GM21723 (cell line): ENCODE results near the gene SERAC1.
A peak's percentile ranks its signal among the peaks of the same experiment; 100 is the strongest.

ENCODE experiments used
- ATAC-seq: cut with Tn5 transposase; IDR thresholded peaks from one replicate; pipeline ENCODE4 v1.9.1; 2021; ENCODE audit warnings: mild to moderate bottlenecking, moderate library complexity; ENCODE audit not compliant: unreplicated experiment

The SERAC1 gene

DNA sequence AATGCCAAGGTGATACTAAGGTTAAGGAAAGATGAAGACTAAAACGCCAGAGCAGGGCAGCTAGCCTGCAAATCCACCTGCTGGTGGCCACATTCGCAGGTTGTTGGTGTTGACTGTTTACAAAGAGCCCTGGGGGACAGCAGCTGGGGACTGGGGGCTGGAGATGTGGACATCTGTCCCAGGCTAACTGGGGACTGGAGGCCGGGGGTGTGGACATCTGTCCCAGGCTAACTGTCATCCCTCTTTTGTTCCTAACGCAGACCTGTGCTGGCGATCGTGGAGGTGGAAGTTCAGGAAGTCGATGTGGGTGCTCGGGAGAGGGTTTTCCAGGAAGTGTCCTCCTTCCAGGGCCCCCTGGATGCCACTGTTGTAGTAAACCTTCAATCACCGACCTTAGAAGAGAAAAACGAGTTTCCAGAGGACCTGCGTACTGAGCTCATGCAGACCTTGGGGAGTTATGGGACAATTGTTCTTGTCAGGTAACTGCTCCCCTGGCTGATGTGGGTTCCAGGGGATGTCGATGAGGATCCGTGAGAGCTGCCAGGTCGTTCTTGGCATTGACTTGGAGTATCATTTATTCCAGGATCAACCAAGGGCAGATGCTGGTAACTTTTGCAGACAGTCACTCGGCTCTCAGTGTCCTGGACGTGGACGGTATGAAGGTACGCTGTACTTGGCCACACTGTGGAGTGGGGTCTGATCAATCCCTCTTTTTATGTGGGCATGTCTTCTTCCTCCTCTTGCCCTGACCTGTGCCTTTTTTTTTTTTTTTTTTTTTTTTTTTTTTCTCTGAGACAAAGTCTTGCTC lies 87.0 kb downstream of the SERAC1 start:
- no peak for ATAC-seq

DNA sequence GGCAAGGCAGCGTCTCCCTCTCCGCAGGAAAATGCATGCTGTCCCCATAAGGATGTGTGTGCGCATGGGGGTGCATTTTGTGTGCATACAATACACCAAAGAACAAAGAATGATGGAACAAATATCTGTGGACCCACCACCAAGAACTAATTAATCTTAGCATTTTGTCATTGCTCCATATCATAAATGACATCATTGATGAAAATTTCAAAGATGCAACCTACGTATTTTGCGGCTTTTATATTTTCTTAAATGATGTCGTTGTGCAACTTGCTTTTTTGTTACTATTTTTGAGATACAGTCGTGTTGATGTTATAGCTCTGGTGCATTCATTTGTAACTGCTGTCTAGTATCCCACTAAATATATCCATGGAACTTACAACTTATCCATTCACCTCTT lies 89.7 kb downstream of the SERAC1 start:
- ATAC-seq = no peak

DNA sequence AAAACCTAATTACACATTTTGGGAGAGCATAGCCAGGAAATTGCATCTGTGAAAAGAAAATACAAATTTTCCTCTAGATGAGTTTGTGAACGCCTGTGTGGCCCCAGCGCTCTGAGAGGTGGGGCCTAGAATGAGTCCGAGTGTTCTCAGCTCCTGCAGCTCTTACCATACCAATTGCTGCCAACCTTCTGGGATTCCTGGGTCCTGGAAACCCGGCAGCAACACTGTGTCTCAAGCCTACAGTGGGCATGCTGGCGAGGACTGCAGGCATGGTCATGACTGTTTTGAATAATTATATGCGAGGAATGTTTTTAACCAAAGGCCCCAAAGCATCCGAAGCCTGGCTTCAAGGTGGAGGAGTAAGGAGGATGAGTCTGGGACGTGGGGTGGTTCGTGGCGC lies 90.4 kb downstream of the SERAC1 start:
- no peak for ATAC-seq

- ATAC-seq = no peak
Measured at GRCh38 chr6:158076548-158076947, 91.5 kb downstream of the SERAC1 start.

DNA sequence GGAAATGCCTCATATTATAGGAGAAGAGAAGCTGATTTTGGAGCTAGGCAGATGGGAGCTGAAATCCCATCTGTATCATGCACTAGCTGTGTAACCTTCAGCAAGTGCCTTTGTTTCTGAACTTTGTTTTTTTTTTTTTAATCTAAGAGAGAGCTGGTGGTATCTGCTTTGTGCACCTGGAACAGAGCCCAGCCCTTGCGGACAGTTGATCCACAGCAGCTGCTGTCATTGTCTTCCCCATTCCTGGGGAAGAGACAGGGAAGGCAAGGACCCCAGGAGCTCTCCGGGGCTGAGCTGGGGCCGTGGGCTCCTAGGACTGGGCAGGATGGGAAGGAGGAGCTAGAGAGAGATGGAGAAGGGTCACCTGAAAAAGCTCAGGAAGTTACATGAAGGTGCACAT lies 94.3 kb downstream of the SERAC1 start:
- no peak for ATAC-seq

DNA sequence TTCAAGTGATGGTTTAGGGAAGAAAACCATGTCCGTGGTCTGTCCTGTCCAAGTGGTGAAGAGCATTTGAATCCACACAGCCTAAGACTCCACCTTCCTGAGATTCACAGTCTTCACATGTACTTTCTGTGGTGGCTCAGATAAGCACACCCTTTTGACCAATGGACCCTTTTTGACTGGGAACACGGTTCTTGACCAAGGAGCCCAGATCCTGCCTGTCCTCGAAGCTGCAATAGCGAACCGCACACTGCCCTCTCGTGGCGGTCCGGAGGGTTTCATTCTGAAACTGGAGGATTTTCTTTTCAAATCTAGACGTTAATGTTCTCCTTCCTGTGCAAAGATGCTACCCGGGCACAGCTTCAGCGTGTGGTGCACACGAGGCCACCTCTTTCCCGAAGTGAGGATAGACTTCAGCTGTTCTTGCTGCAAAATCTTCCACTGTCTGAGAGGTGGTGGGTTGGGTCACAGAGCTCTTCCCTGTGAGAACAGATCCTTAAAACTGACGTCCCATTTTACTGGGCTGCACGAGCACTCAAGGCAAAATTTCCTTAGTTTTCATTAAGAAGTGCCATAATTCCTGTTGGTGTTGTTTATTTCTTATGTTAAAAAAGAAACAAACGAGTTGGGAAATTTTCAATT lies 95.9 kb downstream of the SERAC1 start:
- ATAC-seq = peak; percentile 57

DNA sequence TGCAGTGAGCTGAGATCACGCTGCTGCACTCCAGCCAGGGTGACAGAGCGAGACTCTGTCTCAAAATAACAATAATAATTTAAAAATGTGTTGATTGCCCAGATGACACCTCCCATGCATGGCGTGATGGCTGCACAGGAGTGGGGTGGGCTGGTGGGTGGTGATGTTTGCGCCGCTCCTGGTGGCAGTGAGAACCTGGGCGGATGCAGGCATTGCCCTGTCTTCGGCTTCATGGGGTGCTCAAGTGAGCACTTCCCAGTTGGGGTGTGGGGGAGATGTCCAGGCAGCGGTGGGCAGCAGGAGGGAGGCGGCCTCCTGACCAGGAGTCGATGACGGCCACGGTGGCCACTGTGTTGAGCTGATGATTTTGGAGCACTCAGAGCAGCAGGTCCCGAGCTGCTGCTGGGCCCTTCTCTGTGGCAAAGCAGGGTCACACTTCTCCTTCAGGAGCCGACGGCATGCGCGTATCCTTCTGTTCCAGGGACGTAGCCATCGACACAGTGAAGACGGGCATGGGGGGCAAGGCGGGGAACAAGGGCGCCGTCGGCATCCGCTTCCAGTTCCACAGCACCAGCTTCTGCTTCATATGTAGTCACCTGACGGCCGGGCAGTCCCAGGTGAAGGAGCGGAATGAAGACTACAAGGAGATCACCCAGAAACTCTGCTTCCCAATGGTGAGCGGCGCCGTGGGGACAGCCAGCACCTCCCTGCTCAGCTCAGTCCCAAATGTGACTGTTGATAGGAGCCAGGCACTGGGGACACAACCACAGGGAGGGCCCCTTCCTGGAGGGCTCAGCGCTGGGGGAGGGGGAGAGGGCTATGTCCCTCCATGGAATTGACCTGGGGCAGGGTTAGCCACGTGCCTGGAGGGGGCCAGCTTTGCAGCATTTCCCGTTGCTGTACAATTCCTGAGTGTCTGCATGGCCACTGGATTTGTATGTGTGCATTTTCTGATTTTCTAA lies 96.7 kb downstream of the SERAC1 start:
- ATAC-seq = no peak

DNA sequence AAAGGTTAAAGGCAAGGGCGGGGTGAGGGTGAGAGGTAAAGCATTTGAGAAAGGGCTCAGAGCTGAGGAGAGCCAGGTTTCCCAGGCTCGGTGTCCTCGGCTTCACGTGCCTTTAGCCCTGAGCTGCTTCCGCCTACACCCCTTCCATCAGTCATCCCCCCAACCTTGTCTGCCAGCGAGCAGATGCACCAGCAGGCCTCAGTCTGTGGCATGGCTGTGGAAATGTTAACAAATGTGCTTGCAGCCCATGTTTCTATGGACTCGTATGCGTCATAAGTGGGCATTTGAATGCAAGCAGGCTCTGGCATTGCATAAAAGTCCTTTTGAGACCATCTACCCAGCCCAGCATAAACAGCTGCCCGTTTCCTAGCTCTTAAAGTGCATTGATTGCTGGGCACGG lies 97.5 kb downstream of the SERAC1 start:
- no peak for ATAC-seq

DNA sequence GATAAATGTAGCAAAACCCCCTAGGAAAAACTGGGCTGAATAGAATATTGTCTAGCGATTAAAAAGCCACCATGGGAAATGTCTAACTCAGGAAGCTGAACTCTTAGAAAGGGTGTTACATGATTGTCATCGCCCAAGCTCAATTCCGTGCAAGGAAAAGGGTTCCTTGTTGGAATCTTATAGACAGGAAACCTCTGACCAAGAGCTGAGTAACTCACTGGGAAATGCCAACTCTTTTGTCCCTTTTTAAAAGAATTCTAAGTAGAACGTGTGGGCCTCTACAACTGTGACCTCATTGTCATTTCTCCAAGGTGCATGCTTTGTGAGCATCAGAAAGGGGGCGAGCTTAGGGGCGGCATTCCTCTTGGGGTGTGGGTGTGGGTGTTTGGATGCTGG lies 98.3 kb downstream of the SERAC1 start:
- no peak for ATAC-seq

- no peak for ATAC-seq
Measured at GRCh38 chr6:158068893-158069799, 98.9 kb downstream of the SERAC1 start.

DNA sequence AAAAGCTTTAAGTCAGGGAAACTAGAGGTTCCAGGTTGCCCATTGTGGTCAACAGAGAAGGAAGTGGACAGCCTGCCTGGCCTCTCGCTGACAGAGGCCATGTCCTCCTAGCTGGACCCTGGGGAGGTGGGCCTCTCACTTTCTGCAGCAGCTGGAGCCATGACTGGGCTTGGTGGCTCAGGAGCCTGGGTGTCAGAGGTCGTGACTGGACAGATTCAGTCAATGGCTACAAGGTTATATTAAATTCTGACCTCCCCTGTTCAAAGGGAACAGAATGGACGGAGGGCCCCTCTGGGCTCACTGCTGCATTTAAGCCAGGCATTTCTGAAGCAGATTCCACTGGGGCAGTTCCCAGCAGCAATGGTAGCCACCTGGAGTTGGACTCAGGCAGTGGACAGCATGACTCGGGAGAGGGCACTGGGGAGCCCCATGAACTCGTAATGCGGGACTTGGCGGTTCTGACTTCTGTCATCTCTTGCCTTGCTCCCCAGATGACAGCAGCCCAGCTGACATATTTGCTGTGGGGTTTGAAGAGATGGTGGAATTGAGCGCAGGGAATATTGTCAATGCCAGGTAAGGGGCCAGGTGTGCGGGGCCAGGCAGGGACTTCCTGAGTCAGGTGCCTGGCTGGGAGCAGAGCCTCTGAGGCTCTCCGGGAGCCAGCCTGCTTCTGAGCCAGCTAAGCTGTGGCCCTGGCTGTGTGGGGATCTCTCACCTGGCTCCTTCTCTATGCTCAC lies 99.7 kb downstream of the SERAC1 start:
- no peak for ATAC-seq

- ATAC-seq = no peak
Measured at GRCh38 chr6:158067436-158068015, 100.5 kb downstream of the SERAC1 start.

- ATAC-seq = no peak
Measured at GRCh38 chr6:158066136-158066781, 101.8 kb downstream of the SERAC1 start.

GRCh38 chr6:158064725-158065251 lies 103.3 kb downstream of the SERAC1 start:
- no peak for ATAC-seq

DNA sequence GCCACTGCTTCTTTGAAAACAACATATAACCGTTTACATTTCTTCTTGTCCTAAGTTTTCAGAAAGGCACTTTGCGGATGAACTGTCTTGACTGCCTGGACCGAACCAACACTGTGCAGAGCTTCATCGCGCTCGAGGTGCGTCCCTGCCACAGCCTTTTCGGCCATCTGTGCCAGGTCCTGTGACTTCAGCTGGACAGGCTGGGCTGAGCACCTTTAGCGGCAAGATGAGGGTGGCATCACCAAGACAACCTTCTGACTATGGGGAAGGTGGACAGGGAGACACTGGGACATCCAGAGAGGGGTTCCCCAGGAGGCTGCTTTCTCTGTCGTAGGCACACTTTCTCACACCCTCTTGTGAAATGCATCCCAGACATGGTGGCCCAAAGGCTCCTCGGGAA lies 104.3 kb downstream of the SERAC1 start:
- no peak for ATAC-seq

GRCh38 chr6:158061709-158062461 lies 106.2 kb downstream of the SERAC1 start:
- ATAC-seq = no peak

- ATAC-seq = no peak
Measured at GRCh38 chr6:158061361-158061708, 106.7 kb downstream of the SERAC1 start.
